Suppressor macrophage treated with lipopolysaccharide for 1 hour (primary cell): ENCODE data around the gene HACE1.
A peak's percentile ranks its signal among the peaks of the same experiment; 100 is the strongest.
"Not testable (repeated sequence)": the region's sequence is repeated elsewhere in the genome, so short reads cannot be mapped to it uniquely, and the experiment has no call there.

Experiments used
- DNase-seq, 3 donors: peaks; one replicate each; pipeline ENCODE4 v3.0.0-alpha.2; 2020 to 2022

HACE1 gene

DNA sequence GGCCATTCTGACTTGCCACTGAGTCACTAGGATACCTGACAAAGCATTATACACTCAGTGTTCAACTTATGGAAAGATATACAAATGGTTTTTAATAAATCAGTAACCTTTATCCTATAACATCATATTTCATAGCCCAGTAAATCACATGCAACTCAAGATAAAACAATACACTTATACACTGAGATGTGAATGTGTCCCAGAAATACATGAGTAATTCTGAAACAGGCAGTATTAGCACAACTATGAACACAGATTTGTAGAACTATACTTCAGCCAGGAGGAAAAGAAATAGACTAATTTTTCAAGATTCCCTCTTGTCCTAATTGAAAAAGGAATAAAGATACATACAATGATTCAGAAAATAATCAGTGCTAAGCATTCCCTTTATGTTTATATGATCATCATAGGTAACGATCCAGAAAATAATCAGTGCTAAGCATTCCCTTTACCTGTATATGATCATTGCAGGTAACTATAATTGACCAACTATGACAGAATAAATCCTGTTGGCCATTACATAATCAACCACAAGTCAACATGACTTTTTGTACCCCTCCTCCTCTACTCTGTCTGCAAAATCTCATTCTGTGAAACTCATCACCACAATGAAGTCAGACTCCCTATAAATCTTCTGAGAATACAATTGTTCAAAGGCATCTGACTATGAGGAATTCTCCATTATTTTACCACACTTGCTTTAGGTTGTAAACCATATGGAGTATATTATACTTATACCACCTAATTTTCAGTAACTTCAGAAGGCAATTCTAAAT, 30.3 kb downstream of the HACE1 start:
- DNase-seq = no peak

GRCh38 chr6:104828478-104828877, 31.2 kb downstream of the HACE1 start:
- DNase-seq = no peak

- DNase-seq = not testable (repeated sequence)
Measured at GRCh38 chr6:104820820-104821219, 38.9 kb downstream of the HACE1 start.

DNA sequence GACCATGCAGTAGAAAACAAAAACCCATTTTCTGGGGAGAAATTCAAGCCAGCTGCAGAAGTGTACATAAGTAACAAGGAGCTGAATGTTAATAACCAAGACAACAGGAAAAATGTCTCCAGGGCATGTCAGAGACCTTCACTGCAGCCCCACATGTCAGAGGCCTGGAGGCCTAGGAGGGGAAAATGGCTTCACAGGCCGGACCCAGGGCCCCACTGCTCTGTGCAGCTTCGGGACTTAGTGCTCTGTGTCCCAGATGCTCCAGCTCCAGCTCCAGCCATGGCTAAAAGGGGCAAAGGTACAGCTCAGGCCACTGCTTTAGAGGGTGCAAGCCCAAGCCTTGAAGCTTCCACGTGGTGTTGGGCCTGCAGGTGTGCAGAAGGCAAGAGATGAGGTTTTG, 43.6 kb downstream of the HACE1 start:
- no peak for DNase-seq

GRCh38 chr6:104814743-104815142, 45.0 kb downstream of the HACE1 start:
- DNase-seq = no peak

DNA sequence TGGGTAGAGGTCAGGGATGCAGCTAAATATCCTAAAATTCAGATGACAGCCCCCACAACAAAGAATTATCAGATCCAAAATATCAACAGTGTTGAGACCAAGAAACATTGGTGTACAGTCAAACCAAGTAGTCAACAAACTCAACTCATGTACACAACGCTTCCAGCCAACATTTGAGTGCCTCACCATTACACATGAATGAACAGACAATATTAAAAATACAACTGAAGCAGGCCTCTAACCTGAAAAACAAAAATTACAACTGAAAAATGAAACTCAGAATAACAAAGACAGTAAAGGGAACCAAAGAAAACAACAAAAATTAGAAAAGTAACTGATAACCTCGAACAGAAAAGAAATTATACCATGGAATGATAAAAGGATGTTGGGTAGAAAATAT, 46.2 kb downstream of the HACE1 start:
- no peak for DNase-seq

GRCh38 chr6:104809116-104809515, 50.6 kb downstream of the HACE1 start:
- no peak for DNase-seq

DNA sequence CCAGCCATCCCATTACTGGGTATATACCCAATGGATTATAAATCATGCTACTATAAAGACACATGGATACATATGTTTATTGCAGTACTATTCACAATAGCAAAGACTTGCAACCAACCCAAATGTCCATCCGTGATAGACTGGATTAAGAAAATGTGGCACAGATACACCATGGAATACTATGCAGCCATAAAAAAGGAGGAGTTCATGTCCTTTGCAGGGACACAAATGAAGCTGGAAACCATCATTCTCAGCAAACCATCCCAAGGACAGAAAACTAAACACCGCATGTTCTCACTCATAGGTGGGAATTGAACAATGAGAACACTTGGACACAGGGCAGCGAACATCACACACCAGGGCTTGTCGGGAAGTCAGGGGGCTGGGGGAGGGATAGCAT, 54.4 kb downstream of the HACE1 start:
- DNase-seq = not testable (repeated sequence)

- DNase-seq = no peak
Measured at GRCh38 chr6:104799134-104799657, 60.5 kb downstream of the HACE1 start.

DNA sequence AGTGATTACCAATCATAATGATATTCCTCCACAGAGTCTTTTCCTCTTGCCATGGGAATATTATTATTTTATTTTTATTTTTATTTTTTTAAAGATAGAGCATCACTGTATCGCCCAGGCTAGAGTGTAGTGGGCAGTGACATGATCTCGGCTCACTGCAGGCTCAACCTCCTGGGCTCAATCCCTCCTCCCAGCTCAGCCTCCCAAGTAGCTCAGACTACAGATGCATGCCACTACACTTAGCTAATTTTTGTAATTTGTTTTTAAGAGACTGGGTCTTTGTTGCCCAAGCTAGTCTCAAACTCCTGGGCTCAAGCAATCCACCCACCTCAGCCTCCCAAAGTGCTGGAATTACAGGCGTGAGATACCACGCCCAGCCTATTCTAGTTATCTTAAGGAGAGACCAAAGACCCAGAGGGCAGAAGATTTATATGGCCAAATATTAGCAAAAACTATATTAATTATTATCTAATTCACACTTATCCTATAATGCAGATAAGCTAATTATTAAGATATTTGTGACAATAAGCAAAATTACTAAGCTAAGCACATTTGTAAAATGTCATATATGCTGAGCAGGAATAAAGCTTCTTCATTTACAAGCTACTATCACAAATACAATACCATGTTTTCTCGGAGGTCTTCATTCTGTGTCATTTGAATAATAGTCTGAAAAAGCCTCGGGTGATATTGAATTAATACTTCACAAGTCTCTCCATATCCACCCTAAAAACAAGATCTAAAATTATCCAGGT, 63.5 kb downstream of the HACE1 start:
- no peak for DNase-seq

- no peak for DNase-seq
Measured at GRCh38 chr6:104795363-104795762, 64.4 kb downstream of the HACE1 start.

DNA sequence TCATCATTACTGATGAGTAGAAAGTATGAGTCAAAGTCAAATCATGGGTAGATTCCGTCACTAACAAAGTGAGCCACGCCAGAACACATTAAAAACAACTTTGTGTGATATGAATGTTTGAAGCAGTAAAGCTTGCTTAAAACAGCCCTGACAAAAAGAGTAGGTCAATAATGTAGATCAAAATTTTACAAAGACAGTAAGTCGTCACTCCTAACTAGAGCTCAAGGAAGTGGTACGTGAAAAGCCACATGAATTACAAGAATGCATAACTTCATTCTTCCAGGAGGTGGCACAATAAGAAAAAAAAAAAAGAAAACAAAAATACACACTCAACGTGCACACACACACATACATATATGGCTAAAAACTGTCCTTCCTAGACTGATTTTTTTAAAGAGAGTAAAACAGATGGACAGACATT, 69.9 kb downstream of the HACE1 start:
- DNase-seq = peak; percentile 9 to 41 (median 22)

- no peak for DNase-seq
Measured at GRCh38 chr6:104788400-104788799, 71.3 kb downstream of the HACE1 start.

DNA sequence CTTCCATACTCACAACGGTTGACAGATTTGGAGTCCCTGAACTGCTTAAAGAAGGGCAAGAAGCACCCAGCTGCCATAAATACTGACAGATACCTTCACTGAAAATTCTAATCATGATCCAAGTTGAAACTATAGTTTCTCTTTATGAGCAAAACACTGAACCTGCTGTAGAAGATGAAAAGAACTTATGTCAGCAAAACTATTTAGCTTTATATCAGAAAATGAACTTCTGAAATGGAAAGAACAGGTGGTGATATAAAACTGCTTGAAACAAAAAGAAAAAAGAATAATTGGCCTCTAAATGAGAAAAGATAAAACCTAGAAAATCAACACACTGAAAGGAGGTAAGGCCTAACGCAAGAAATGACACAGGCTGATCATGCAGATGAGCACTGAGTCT, 72.4 kb downstream of the HACE1 start:
- DNase-seq = no peak

GRCh38 chr6:104784884-104785283, 74.8 kb downstream of the HACE1 start:
- DNase-seq = no peak

DNA sequence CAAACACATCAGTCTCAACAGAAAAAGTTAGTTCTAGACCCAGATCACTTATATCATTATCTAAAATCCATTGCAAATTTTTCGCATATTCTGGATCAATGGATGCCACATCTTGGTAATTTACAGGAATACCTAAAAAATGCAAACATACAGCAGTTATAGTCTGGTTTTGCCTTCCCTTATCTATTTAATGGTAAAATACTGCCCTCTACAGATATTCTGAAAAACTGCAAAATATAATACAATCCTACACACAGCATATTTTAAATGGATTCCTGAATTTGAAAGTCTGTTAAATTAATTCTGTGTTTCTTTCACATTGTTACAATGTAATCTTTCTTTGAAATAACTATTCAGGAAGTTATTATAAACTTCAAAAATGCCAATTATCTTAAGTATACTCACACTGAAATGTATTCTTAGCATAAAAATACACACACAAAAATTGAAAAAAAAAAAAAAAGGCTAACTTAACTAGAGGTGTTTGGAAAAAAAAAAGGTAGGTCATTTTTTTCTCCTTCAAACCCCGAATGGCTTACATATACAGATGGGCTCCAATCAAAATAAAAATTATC, 88.4 kb downstream of the HACE1 start:
- DNase-seq = peak; percentile 10 to 65 (median 65)

GRCh38 chr6:104768906-104769305, 90.8 kb downstream of the HACE1 start:
- no peak for DNase-seq

DNA sequence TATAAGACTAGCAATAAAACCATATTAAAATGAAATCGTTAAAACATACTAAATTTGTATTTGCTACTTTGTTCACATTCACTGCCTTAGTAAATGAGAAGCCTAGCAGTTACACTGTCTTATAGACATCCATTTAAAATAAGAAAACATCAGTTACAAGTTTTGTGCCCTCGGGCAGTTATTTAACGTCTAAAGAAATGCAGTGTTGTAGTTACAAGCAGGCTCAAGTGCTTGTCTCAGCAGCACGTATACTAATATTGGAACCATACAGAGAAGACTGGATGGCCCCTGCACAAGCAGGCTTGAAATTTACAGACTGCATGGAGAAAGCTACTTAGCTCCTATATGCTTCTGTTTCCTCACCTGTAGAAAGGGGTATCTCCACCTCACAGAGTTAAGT, 93.1 kb downstream of the HACE1 start:
- no peak for DNase-seq

GRCh38 chr6:104754788-104755409, 104.8 kb downstream of the HACE1 start:
- DNase-seq = no peak

DNA sequence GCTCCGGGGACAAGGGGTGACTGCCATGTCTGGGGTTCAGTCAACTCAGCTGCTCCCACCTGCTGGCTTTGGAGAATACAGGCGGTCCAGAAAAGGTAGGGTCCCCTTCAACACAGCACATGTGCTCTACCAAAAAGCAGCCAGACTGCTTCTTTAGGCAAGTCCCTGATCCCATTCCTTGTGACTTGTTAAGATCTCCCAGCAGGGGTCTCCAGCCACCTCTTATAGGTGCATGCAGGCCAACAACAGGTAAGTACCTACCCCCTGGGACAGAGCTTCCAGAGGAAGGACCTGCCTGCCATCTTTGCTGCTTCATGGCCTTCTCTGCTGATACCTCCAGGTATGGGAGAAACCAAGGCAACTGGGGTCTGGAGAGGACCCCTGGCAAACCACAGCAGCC, 106.5 kb downstream of the HACE1 start:
- no peak for DNase-seq

- no peak for DNase-seq
Measured at GRCh38 chr6:104750449-104750848, 109.3 kb downstream of the HACE1 start.

GRCh38 chr6:104739124-104739523, 120.6 kb downstream of the HACE1 start:
- DNase-seq = not testable (repeated sequence)

GRCh38 chr6:104737567-104737966, 122.2 kb downstream of the HACE1 start:
- DNase-seq = not testable (repeated sequence)
